DND-41 (cell line): Measurements from ENCODE around the gene EIF2B1.

Source experiments
- ATAC-seq: fragments of 200-7000 bp; cut with Tn5 transposase; 3 replicates; pipeline ENCODE4 v1.9.1; 2021; ENCODE audit warnings: low read depth; ENCODE audit not compliant: insufficient read depth
- DNase-seq: peaks from one replicate; pipeline ENCODE4 v3.0.0-alpha.2; 2020
- H2AFZ ChIP-seq: 2 replicates; pipeline ENCODE4 v1.6.0; 2012; ENCODE audit warnings: low read depth, low read length
- H3K27ac ChIP-seq: 2 replicates; pipeline ENCODE4 v1.5.1; 2012; ENCODE audit warnings: low read length, inconsistent platforms
- H3K27me3 ChIP-seq: fragments of 200-600 bp; sonication (generic); 2 replicates; pipeline ENCODE4 v1.6.0; 2012; ENCODE audit warnings: low read length, mild to moderate bottlenecking, inconsistent platforms; ENCODE audit not compliant: insufficient read depth, poor library complexity
- H3K36me3 ChIP-seq: 2 replicates; pipeline ENCODE4 v1.5.1; 2012; ENCODE audit warnings: low read length, inconsistent platforms; ENCODE audit not compliant: insufficient read depth
- H3K4me1 ChIP-seq: 2 replicates; pipeline ENCODE4 v1.5.1; 2012; ENCODE audit warnings: mild to moderate bottlenecking, low read length; ENCODE audit not compliant: insufficient read depth
- H3K4me2 ChIP-seq: 2 replicates; pipeline ENCODE4 v1.6.0; 2012; ENCODE audit warnings: mild to moderate bottlenecking, moderate library complexity, low read length, inconsistent platforms; ENCODE audit not compliant: insufficient read depth
- H3K4me3 ChIP-seq, 2 experiments: fragments of 200-600 bp in 1 of 2; shearing (Covaris generic) in 1 of 2; 2 replicates each; pipeline ENCODE4 v1.5.1; 2012 to 2016; ENCODE audit warnings: inconsistent platforms in 2 of 2, low read length in 2 of 2, mild to moderate bottlenecking in 2 of 2, low read depth in 1 of 2, moderate library complexity in 1 of 2
- H3K79me2 ChIP-seq: 2 replicates; pipeline ENCODE4 v1.6.0; 2012; ENCODE audit warnings: low read length, inconsistent platforms; ENCODE audit not compliant: insufficient read depth
- H3K9ac ChIP-seq: 2 replicates; pipeline ENCODE4 v1.6.0; 2012; ENCODE audit warnings: low read depth, mild to moderate bottlenecking, inconsistent platforms, low read length, moderate library complexity
- H3K9me3 ChIP-seq: 2 replicates; pipeline ENCODE4 v1.5.1; 2012; ENCODE audit warnings: low read length, moderate library complexity, mild to moderate bottlenecking, inconsistent platforms; ENCODE audit not compliant: insufficient read depth, severe bottlenecking
- H4K20me1 ChIP-seq: 2 replicates; pipeline ENCODE4 v1.6.0; 2012; ENCODE audit warnings: low read length; ENCODE audit not compliant: insufficient read depth
- EZH2 ChIP-seq: IDR thresholded peaks from 3 replicates; pipeline ENCODE4 v1.6.1; 2012; ENCODE audit warnings: borderline replicate concordance, low read depth, mild to moderate bottlenecking, moderate library complexity, low read length, inconsistent platforms; ENCODE audit not compliant: severe bottlenecking
- TF ChIP-seq, protein P1 (sequence below): IDR thresholded peaks from 2 replicates; pipeline ENCODE4 v1.5.1; 2012; ENCODE audit warnings: borderline replicate concordance, low read length, moderate library complexity, mild to moderate bottlenecking; ENCODE audit not compliant: poor library complexity, severe bottlenecking; ENCODE audit errors: extremely low read depth

EIF2B1 gene

DNA sequence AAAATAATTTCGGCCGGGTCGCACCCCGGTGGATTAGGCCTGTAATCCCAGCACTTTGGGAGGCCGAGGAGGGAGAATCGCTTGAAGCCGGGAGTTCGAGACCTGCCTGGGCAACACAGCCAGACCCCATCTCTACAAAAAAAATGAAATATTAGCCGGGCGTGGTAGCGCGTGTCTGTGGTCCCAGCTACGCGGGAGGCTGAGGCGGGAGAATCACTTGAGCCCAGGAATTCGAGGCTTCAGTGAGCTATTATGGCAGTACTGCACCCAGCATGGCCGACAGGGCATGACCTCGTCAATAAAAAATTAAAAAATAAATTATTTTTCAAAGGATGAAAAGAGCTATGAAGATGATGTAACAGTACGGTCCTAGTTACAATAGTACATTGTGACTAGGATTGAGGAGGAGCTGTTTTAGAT is 666 bp upstream of the EIF2B1 start:
- Histone ChIP-seq H3K9ac (peak overlapping the region; percentile 96), H4K20me1 (no peaks in the 10 kb centered on the region), H2AFZ (peak overlapping the region; percentile 99), H3K9me3 (no peaks in the 10 kb centered on the region), H3K27ac (peak overlapping the region; percentile 95), H3K27me3 (no peaks in the 10 kb centered on the region), H3K4me1 (peaks cover 26% of the 10 kb centered on the region), H3K79me2 (peaks cover 61% of the 10 kb centered on the region), H3K4me3 (peak overlapping the region; percentile 96 to 98), H3K36me3 (peaks cover 19% of the 10 kb centered on the region), H3K4me2 (peak overlapping the region; percentile 66)
- ATAC-seq (no peak), DNase-seq (peak; percentile 24)
- TF ChIP-seq, protein P1, sequence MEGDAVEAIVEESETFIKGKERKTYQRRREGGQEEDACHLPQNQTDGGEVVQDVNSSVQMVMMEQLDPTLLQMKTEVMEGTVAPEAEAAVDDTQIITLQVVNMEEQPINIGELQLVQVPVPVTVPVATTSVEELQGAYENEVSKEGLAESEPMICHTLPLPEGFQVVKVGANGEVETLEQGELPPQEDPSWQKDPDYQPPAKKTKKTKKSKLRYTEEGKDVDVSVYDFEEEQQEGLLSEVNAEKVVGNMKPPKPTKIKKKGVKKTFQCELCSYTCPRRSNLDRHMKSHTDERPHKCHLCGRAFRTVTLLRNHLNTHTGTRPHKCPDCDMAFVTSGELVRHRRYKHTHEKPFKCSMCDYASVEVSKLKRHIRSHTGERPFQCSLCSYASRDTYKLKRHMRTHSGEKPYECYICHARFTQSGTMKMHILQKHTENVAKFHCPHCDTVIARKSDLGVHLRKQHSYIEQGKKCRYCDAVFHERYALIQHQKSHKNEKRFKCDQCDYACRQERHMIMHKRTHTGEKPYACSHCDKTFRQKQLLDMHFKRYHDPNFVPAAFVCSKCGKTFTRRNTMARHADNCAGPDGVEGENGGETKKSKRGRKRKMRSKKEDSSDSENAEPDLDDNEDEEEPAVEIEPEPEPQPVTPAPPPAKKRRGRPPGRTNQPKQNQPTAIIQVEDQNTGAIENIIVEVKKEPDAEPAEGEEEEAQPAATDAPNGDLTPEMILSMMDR, result no peak
- TF ChIP-seq EZH2, result no peak

GRCh38 chr12:123621619-123622530 is 11.6 kb downstream of the EIF2B1 start:
- no peak overlapping the region for H3K4me2 ChIP-seq

GRCh38 chr12:123621101-123621500 is 12.4 kb downstream of the EIF2B1 start:
- Histone ChIP-seq H3K36me3 (peaks cover 81% of the 10 kb centered on the region), H4K20me1 (peaks cover 6% of the 10 kb centered on the region; the same call in 1 of the 2 replicates), H3K79me2 (0 out of 2 replicates have a peak, but pooled peaks cover 3% of the 10 kb centered on the region), H3K27ac (no peak overlapping the region), H3K27me3 (no peaks in the 10 kb centered on the region), H3K4me2 (no peak overlapping the region), H3K9ac (no peak overlapping the region), H3K9me3 (no peaks in the 10 kb centered on the region), H2AFZ (no peak overlapping the region), H3K4me1 (no peaks in the 10 kb centered on the region), H3K4me3 (no peak overlapping the region)
- TF ChIP-seq, protein P1, result no peak
- TF ChIP-seq EZH2, result no peak
- no peak for DNase-seq
- ATAC-seq, result no peak

More at GRCh38 chr12:123621619-123622530, 11.6 kb downstream of the EIF2B1 start:
- DNase-seq, result no peak
- Histone ChIP-seq H3K27me3 (no peaks in the 10 kb centered on the region), H3K36me3 (peaks cover 81% of the 10 kb centered on the region), H3K9ac (no peak overlapping the region), H3K4me3 (no peak overlapping the region), H2AFZ (no peak overlapping the region), H4K20me1 (peaks cover 6% of the 10 kb centered on the region; the same call in 1 of the 2 replicates), H3K4me1 (no peaks in the 10 kb centered on the region), H3K27ac (no peak overlapping the region), H3K79me2 (0 out of 2 replicates have a peak, but pooled peaks cover 3% of the 10 kb centered on the region), H3K9me3 (no peaks in the 10 kb centered on the region)
- ATAC-seq, result no peak; the same call in 2 of the 3 replicates
- TF ChIP-seq EZH2, result no peak
- TF ChIP-seq, protein P1, result no peak
